Caki2 (cell line): ENCODE results near the gene MYBPH. TPM values are rescaled to one million over a fixed set of nuclear protein-coding genes. Genes with fewer than 3 reads are reported as not detected.

Experiments used
- DNase-seq: peaks from one replicate; pipeline ENCODE4 v3.0.0-alpha.2; 2015; ENCODE audit warnings: low read depth
- in situ Hi-C: cut with HindIII; loops from 2 replicates; pipeline ENCODE4 v1.10.0; 2016; ENCODE audit warnings: low sequenced_read_pairs, low pct_unique_long_range_greater_than_20kb, mixed read lengths
- total RNA-seq: library from RNA; depleted of rRNA; stranded (reverse); fragments of >200 nt; shearing (Covaris generic); gene quantifications from 2 replicates; pipeline ENCODE4 v1.2.3, GENCODE V29; 2014; ENCODE audit warnings: low replicate concordance

The MYBPH gene
- total RNA-seq, 1 experiment from 2014 or later = not detected

DNA sequence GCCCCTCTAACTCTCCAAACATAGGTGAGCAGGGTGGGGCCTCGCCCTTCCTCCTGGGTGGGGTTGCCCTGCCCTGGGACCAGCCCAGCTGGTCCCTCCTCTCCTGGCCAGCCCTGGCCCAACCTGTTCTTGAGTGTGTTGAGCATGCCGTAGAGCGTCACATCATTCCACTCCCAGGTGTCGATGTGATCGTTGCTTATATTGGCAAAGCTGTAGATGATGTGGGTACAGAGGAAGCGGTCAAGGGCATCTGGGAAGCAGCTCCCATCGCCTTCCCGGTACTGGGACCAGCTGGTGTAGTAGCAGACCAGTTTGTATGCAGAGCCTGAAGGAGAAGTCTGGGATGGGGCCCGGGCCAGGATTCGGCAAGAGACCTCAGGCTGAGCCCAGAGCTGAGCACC, 9.4 kb upstream of the MYBPH start:
- in situ Hi-C loops = no loop called here
- no peak for DNase-seq

DNA sequence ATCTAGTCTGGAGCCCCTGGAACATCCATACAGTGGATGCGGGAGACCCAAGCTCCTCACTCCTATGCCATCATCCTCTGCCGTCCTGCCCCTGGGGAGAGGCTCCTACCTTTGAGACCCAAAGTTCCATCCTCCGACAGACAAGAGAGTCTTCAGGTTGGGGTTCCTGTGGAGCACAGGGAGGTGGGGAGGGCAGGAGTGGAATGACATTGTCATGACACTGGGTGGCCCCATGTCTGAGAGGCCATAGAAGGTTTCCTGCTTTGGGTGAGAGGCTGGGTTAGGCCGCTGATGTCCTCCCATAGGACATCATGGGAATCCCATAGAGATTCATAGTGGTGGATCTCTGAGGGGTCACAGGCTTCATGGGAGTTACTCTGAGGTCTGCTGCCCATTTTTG, 8.8 kb upstream of the MYBPH start:
- in situ Hi-C loops = no loop called here
- no peak for DNase-seq

GRCh38 chr1:203183828-203184227, 8.2 kb upstream of the MYBPH start:
- in situ Hi-C loops = no loop called here
- no peak for DNase-seq

- in situ Hi-C loops = no loop called here
- no peak for DNase-seq
Observed at GRCh38 chr1:203182387-203182953, 6.8 kb upstream of the MYBPH start.

DNA sequence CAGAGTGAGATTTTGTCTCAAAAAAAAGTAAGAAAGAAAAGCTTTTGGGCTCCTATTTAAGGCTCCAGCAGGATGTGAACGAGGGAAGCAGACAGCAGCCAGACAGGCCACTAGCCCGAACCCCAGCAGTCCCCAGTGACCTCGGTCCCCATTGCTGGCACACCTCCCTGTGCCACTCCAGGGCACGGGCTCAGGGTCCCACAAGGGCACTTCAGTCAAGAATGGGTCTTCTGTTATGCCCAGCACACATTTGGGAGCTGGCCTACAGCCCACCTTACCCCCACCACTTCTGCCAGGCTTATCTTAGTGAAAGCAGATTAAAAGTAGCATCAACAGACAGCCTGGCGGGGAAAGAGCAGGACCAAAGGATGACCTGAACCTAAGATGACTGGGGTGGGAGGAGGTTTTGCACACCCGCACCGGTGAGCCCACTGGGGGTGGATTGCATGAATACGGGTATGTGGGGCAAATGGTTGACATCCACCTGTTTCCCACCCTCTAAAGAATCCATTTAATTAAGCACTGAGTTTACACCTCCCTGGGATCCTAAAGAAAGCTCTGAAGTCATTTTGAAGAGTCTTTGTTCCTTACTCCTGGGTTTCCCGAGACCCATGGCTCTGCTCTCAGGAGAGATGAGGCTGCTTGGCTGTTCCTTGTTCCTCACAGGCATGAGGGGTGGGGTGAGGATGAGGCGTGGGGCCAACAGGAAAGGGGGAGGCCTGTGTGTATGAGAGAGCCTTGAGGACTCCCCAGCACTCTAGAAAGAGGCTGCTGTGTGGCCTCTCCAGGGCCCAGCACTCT, 6.2 kb upstream of the MYBPH start:
- DNase-seq = no peak
- in situ Hi-C loops = no loop called here

DNA sequence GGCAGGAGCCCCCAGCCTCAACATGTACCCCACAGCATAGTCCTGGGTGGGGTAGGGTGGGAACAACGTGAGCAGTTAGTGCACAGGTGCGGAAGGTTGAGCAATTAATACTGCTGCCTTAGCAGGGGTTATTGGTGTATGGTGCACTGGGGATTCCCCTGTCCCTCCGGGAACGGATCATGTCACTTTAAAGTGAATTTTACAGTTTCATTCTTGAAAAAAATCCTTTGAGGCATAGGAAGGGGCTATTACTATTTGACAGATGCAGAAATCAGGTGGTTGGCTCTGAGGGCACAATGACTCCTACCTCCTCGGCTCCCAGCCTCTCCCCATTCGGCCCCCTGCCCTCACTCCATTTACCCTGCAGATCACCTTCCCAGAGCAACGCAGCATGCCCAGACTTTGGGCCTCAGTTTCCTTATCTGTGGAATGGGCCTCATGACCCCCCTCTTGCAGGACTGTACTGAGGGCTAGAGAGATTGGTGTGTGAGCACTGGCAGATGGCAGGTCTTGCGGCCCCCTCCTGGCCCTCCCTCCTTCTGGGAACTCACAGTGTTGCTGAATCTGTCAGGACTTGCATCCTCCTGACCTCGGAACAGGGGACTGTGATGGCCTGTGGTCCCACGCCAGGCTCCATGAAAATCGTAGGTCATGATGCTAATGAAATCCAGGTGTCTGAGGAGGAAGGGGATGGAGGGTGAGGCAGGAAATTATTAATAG, 5.1 kb upstream of the MYBPH start:
- DNase-seq = no peak
- in situ Hi-C loops = no loop called here

- in situ Hi-C loops = no loop called here
- DNase-seq = no peak
Observed at GRCh38 chr1:203179667-203180005, 4.0 kb upstream of the MYBPH start.

GRCh38 chr1:203178821-203179666, 3.4 kb upstream of the MYBPH start:
- DNase-seq = no peak

GRCh38 chr1:203178083-203178482, 2.5 kb upstream of the MYBPH start:
- in situ Hi-C loops = no loop called here
- DNase-seq = no peak

More at GRCh38 chr1:203178821-203179666, 3.4 kb upstream of the MYBPH start:
- in situ Hi-C loops = no loop called here

DNA sequence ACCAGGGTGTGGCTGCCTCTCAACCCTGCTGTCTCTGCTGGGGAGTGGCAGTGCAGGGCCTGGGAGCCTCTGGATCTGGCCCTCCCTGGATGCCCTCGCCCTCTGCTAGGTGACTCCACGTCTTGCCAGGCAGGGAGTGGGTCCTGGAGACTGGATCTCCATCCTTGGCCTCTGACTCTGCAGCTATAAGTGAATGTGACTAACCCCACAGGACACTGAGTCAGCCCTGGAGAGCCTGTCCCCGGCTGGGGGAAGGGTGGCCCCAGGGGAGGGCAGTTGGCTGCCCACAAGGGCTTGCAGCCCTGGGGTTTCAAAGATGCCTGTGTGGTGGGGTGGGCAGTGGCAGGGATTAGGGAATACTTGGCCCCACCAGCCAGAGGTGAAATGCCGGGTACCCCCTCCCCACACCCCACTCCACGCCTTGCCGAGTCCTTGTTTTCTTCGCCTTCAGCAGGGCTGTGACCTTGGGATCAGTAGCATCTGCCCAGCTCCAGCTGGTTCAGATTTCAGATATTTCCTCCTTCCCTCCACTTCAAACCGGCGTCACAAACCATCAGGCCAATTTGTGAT, 1.9 kb upstream of the MYBPH start:
- peak; percentile 39 for DNase-seq
- in situ Hi-C loops = no loop called here

DNA sequence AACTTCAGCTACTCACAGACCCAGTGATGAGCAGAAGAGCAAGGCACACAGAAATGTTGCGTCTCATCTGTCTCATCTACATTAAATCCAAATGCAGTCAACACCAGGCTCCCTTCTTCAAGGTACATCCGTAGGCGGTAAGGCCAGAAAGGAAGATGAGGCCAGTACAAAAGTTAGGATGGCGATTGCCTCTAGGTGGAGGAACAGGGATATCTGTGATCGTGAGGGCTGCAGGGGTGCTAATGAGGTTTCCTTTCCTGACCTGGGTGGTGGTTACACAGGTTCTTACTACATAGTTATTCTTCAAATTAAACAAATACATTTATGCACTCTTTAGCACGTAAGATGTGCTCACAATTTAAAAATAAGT, 1.4 kb upstream of the MYBPH start:
- in situ Hi-C loops = no loop called here
- DNase-seq = no peak

- in situ Hi-C loops = no loop called here
- DNase-seq = no peak
Observed at GRCh38 chr1:203176273-203177035, 828 bp upstream of the MYBPH start.

DNA sequence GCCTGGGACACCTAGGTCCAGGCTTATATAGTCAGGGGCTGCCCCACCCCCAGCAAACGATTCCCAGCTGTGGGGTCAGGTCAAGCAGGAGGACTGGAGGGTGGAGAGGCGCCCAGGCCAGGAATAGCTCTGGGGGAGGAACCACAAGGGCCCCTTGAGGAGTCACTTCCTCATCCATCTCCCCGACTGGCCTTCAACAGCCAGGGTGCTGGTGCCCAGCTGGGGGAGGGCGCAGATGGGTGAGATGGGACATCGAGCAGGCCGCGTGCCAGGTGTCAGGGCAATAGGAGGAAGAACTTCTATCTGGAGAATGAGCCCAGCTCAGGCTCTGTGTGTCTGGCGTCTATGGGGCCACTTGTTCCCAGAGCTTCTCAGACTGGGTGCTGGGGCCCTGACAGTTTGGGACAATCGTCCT, 208 bp upstream of the MYBPH start:
- in situ Hi-C loops = no loop called here
- no peak for DNase-seq

DNA sequence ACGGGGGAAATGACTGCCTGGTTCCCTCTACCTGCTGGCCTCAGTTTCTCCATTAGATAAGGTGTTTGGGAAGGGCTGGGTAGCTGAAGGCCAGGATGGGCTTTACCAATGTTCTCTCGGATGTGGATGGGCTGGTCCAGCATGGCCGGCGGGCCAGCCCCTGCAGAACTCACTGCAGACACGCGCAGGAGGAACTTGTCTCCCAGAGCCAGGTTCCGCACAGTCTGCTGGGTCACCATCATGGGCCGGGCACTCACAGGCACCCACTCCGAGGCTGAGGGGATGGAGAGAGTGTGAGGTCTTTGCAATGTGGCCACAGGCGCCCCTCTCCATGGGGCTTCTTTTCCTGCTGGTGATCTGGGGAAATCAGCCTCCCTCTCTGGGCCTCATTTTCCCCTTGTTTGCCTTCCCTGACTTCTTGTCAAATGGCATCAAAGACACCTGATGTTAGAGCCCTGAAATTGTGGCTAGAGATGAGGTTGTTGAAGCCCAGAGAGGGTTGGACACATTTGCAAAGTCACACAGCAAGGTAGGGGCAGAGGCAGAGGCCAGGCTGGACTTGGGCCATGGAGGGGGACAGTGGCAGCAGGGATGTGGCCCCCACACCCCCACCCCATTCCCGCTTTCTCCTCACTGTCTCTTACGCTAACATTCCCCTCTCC, 1.2 kb downstream of the MYBPH start:
- no peak for DNase-seq
- in situ Hi-C loops = no loop called here

- DNase-seq = peak; percentile 35
- in situ Hi-C loops = no loop called here
Observed at GRCh38 chr1:203173566-203173965, 2.1 kb downstream of the MYBPH start.

DNA sequence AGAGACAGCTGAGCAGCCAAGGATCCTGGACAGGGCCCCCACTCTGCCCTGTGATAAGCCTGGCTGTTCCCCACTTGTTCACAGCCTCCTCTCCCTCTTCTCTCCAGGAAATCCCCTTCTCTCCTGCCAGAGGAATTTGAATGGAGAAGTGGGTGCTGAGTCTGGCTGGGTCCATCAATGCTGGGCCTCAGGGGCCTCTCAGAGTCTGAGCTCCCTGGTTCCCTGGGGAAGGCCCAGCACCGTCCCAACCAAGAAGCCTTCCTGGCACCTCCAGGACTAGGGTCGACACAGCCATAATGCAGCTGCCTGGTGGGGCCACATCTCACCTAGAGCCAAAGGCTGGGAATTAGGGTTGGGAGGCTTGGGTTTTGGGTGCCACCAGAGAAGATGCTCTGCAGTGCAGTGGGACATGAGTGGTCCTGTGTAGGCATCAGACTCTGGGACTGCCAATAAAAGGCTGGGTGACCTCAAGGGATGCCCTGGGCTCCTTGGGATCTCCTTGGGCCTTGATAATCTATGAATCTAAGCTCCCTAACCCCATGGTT, 2.5 kb downstream of the MYBPH start:
- in situ Hi-C loops = no loop called here
- no peak for DNase-seq
